B cell (primary cell): ENCODE results near the gene DDX60. TPM values are rescaled to one million over a fixed set of nuclear protein-coding genes. Genes with fewer than 3 reads are reported as not detected.

Source experiments
- ATAC-seq: fragments of 200-7000 bp; cut with Tn5 transposase; one replicate; pipeline ENCODE4 v1.10.0; 2021; ENCODE audit warnings: low read depth, mild to moderate bottlenecking, moderate number of reproducible peaks, moderate library complexity
- CTCF ChIA-PET: fragments of 350-600 bp; sonication (Branson Sonifier 250); formaldehyde crosslinking; loops from one replicate; lab custom pipeline; 2021; ENCODE audit warnings: antibody characterized with exemption, inconsistent platforms; lab: Charles Lee
- POLR2A ChIA-PET: fragments of 350-600 bp; sonication (Branson Sonifier 250); formaldehyde crosslinking; loops from one replicate; lab custom pipeline; 2021; ENCODE audit warnings: antibody characterized with exemption; lab: Charles Lee
- DNase-seq: peaks from one replicate; pipeline ENCODE4 v3.0.0; 2013
- H2AFZ ChIP-seq: 2 replicates; pipeline ENCODE4 v1.6.1; 2012; ENCODE audit warnings: mild to moderate bottlenecking, low read depth, low read length; ENCODE audit not compliant: insufficient read depth, poor library complexity, severe bottlenecking
- H3K27ac ChIP-seq, 2 donors: 1 replicate in 1 of 2; 2 replicates in 1 of 2; pipeline ENCODE4 v1.5.1; 2012 to 2013; ENCODE audit warnings: low read length in 2 of 2, mild to moderate bottlenecking in 2 of 2, moderate library complexity in 1 of 2
- H3K27me3 ChIP-seq, 4 experiments: fragments of 200-600 bp in 1 of 4; sonication (generic) in 1 of 4; replicated peaks in 1 of 4; 1 replicate in 2 of 4; 2 replicates in 2 of 4; pipeline versions ENCODE4 v1.6.1 to v1.7.0; 2013 to 2016; ENCODE audit warnings: low read length in 3 of 4, mild to moderate bottlenecking in 2 of 4, mixed read lengths in 1 of 4, moderate library complexity in 1 of 4; ENCODE audit not compliant: insufficient read depth in 4 of 4, control insufficient read depth in 3 of 4; ENCODE audit errors: control extremely low read depth in 1 of 4
- H3K36me3 ChIP-seq, 2 experiments: replicated peaks in 1 of 2; 1 replicate in 1 of 2; 2 replicates in 1 of 2; pipeline versions ENCODE4 v1.6.1 to v1.7.1; 2013; ENCODE audit warnings: low read length in 1 of 2; ENCODE audit not compliant: insufficient read depth in 2 of 2, control insufficient read depth in 1 of 2; ENCODE audit errors: control extremely low read depth in 1 of 2, extremely low read depth in 1 of 2
- H3K4me1 ChIP-seq, 2 donors: fragments of 200-600 bp in 1 of 2; sonication (generic) in 1 of 2; 1 replicate in 1 of 2; 2 replicates in 1 of 2; pipeline versions ENCODE4 v1.5.1 to v1.6.1; 2013 to 2017; ENCODE audit warnings: low read length in 2 of 2; ENCODE audit not compliant: control insufficient read depth in 2 of 2, insufficient read depth in 2 of 2
- H3K4me2 ChIP-seq: replicated peaks from 2 replicates; pipeline ENCODE3; 2012; ENCODE audit warnings: mild to moderate bottlenecking, low read depth, low read length; ENCODE audit not compliant: poor library complexity, severe bottlenecking
- H3K4me3 ChIP-seq, 5 experiments: fragments of 200-600 bp in 1 of 5; sonication (generic) in 1 of 5; 1 replicate in 3 of 5; 2 replicates in 2 of 5; pipeline versions ENCODE4 v1.5.1 to v1.7.0; 2011 to 2016; ENCODE audit warnings: low read length in 4 of 5, mild to moderate bottlenecking in 4 of 5, low read depth in 2 of 5, control low read depth in 1 of 5, moderate library complexity in 1 of 5; ENCODE audit not compliant: insufficient read depth in 1 of 5; ENCODE audit errors: control extremely low read depth in 1 of 5, extremely low read depth in 1 of 5
- H3K79me2 ChIP-seq: fragments of 200-600 bp; sonication (generic); one replicate; pipeline ENCODE4 v1.6.0; 2016; ENCODE audit warnings: low read length; ENCODE audit not compliant: control insufficient read depth, insufficient read depth
- H3K9ac ChIP-seq: fragments of 200-600 bp; sonication (generic); 2 replicates; pipeline ENCODE4 v1.6.1; 2017; ENCODE audit warnings: mild to moderate bottlenecking, low read length, moderate library complexity
- H3K9me3 ChIP-seq, 3 donors: one replicate each; pipeline versions ENCODE4 v1.6.1 to v1.7.1; 2013; ENCODE audit warnings: low read length in 2 of 3; ENCODE audit not compliant: control insufficient read depth in 2 of 3, insufficient read depth in 1 of 3; ENCODE audit errors: control extremely low read depth in 1 of 3
- H4K20me1 ChIP-seq: 2 replicates; pipeline ENCODE4 v1.6.0; 2012; ENCODE audit warnings: mild to moderate bottlenecking, low read length; ENCODE audit not compliant: insufficient read depth, control insufficient read depth, poor library complexity, severe bottlenecking
- H3K27ac Mint-ChIP-seq: one replicate; pipeline ENCODE4 v1.8.0; 2021; ENCODE audit warnings: mixed read lengths
- H3K27me3 Mint-ChIP-seq: one replicate; pipeline ENCODE4 v1.8.0; 2021; ENCODE audit warnings: mixed read lengths
- H3K4me1 Mint-ChIP-seq: one replicate; pipeline ENCODE4 v1.8.0; 2021; ENCODE audit warnings: mixed read lengths
- H3K4me3 Mint-ChIP-seq: one replicate; pipeline ENCODE4 v1.8.0; 2021; ENCODE audit warnings: mixed read lengths
- H3K9me3 Mint-ChIP-seq: one replicate; pipeline ENCODE4 v1.8.0; 2022; ENCODE audit warnings: mixed read lengths; ENCODE audit not compliant: insufficient read depth
- EZH2 ChIP-seq: IDR thresholded peaks from 2 replicates; pipeline ENCODE4 v1.6.1; 2012; ENCODE audit warnings: borderline replicate concordance, low read depth, mild to moderate bottlenecking, moderate library complexity, low read length; ENCODE audit not compliant: insufficient read depth, poor library complexity, severe bottlenecking
- WGBS: methylation state at CpG from one replicate; pipeline ENCODE4 v1.1.5; 2013; ENCODE audit warnings: missing lambda C conversion rate; ENCODE audit not compliant: insufficient coverage; 5-methylcytosine and 5-hydroxymethylcytosine counted together
- intact Hi-C: fragments of 100-400 bp; cut with micrococcal nuclease; formaldehyde crosslinking; loops from one replicate; pipeline ENCODE4 v1.10.0; 2022
- polyA plus RNA-seq: library from polyadenylated mRNA; depleted of rRNA; stranded (reverse); fragments of >200 nt; gene quantifications from 2 replicates; pipeline ENCODE4 v1.2.3, GENCODE V29; 2012
- total RNA-seq, 2 donors: library from RNA; stranded (reverse); fragments of 120-200 nt in 1 of 2; gene quantifications; 1 replicate in 1 of 2; 2 replicates in 1 of 2; pipeline versions ENCODE4 v1.2.3 to v1.2.4, GENCODE V29; 2013 to 2022
- TF ChIP-seq, protein P1 (sequence below): fragments of 200-600 bp; IDR thresholded peaks from one replicate; pipeline ENCODE4 v1.8.0; 2022; ENCODE audit warnings: antibody characterized with exemption, mild to moderate bottlenecking

Gene DDX60
- total and polyA plus RNA-seq, 2 donors (not counting 1 experiment from before 2014, with no cell fraction given): 7.0 to 21.3 TPM

DNA sequence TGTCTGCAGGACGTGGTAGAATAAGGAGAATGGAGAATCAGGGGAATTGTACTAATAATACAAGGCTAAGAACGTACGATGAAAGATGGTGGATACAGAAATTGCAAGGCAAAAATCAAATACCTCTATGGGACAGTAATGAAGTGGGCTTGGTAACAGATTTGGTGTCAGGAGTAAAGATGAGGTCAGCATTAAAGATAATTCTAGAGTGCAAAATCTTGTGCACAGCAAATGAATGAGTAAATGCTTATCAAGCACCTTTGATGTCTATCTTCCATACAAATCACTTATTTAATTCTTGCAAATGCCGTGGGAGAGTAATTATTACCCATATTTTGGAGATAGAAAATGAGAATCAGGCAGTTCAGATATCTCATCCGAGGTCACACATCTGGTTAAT lies 70.9 kb downstream of the DDX60 start:
- Histone ChIP-seq H3K79me2 (no peaks in the 10 kb centered on the region), H3K27ac (no peak overlapping the region), H3K27me3 (no peaks in the 10 kb centered on the region), H3K4me2 (no peak overlapping the region), H2AFZ (no peak overlapping the region), H3K4me3 (no peak overlapping the region), H3K9ac (no peak overlapping the region), H4K20me1 (no peaks in the 10 kb centered on the region), H3K36me3 (peaks cover 22 to 38% of the 10 kb centered on the region in 2 experiments), H3K4me1 (no peaks in the 10 kb centered on the region), H3K9me3 (peaks cover 0 to 9% (median 3%) of the 10 kb centered on the region in 3 donors)
- DNase-seq (no peak), ATAC-seq (no peak)
- no peaks in the 10 kb centered on the region for H3K27me3 Mint-ChIP-seq
- TF ChIP-seq, protein P1, sequence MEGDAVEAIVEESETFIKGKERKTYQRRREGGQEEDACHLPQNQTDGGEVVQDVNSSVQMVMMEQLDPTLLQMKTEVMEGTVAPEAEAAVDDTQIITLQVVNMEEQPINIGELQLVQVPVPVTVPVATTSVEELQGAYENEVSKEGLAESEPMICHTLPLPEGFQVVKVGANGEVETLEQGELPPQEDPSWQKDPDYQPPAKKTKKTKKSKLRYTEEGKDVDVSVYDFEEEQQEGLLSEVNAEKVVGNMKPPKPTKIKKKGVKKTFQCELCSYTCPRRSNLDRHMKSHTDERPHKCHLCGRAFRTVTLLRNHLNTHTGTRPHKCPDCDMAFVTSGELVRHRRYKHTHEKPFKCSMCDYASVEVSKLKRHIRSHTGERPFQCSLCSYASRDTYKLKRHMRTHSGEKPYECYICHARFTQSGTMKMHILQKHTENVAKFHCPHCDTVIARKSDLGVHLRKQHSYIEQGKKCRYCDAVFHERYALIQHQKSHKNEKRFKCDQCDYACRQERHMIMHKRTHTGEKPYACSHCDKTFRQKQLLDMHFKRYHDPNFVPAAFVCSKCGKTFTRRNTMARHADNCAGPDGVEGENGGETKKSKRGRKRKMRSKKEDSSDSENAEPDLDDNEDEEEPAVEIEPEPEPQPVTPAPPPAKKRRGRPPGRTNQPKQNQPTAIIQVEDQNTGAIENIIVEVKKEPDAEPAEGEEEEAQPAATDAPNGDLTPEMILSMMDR: no peak
- TF ChIP-seq EZH2: no peak
- H3K27ac Mint-ChIP-seq: no peak overlapping the region
- 100% methylated on average over 1 of the region's 5 CpGs for WGBS
- no peak overlapping the region for H3K4me3 Mint-ChIP-seq
- POLR2A ChIA-PET: no interaction called here
- no peaks in the 10 kb centered on the region for H3K9me3 Mint-ChIP-seq
- intact Hi-C loops: no loop called here
- CTCF ChIA-PET: no interaction called here
- H3K4me1 Mint-ChIP-seq: no peaks in the 10 kb centered on the region

DNA sequence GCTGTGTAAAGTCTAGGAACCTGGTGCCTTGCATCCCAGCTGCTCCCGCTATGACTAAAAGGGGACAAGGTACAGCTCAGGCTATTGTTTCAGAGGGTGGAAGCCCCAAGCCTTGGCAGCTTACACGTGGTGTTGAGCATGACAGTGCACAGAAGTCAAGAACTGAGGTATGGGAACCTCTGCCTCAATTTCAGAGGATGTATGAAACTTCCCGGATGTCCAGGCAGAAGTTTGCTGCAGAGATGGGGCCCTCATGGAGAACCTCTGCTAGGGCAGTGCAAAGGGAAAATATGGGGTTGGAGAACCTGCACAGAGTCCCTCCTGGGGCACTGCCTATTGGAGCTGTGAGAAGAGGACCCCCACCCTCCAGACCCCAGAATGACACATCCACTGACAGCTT lies 76.6 kb downstream of the DDX60 start:
- no peak overlapping the region for H3K27ac ChIP-seq
- no peaks in the 10 kb centered on the region for H3K79me2 ChIP-seq
- peaks cover 3 to 23% (median 9%) of the 10 kb centered on the region in 3 donors for H3K9me3 ChIP-seq
- DNase-seq (peak; percentile 3), ATAC-seq (no peak)
- H3K4me3 Mint-ChIP-seq: no peak overlapping the region
- 68% methylated on average over 3 of the region's 3 CpGs for WGBS
- POLR2A ChIA-PET: no interaction called here
- H2AFZ ChIP-seq: no peak overlapping the region
- no peak overlapping the region for H3K27ac Mint-ChIP-seq
- H3K4me2 ChIP-seq: no peak overlapping the region
- no peaks in the 10 kb centered on the region for H3K27me3 Mint-ChIP-seq
- no peak overlapping the region for H3K9ac ChIP-seq
- no peaks in the 10 kb centered on the region for H3K4me1 Mint-ChIP-seq
- H3K27me3 ChIP-seq: no peaks in the 10 kb centered on the region
- H3K36me3 ChIP-seq: peaks cover 8 to 29% of the 10 kb centered on the region in 2 experiments
- intact Hi-C loops: no loop called here
- no peaks in the 10 kb centered on the region for H4K20me1 ChIP-seq
- CTCF ChIA-PET: no interaction called here
- TF ChIP-seq, protein P1: no peak
- TF ChIP-seq EZH2: no peak
- peaks cover 2% of the 10 kb centered on the region for H3K9me3 Mint-ChIP-seq
- no peaks in the 10 kb centered on the region for H3K4me1 ChIP-seq
- no peak overlapping the region for H3K4me3 ChIP-seq
